Left colon (tissue), 2 donors: ENCODE data around the gene PSMC4. TPM values are rescaled to one million over a fixed set of nuclear protein-coding genes. Genes with fewer than 3 reads are reported as not detected.
A peak's percentile ranks its signal among the peaks of the same experiment; 100 is the strongest.

Source experiments
- ATAC-seq: fragments of 200-7000 bp; cut with Tn5 transposase; one replicate; pipeline ENCODE4 v1.9.1; 2020; ENCODE audit warnings: mild to moderate bottlenecking, moderate library complexity
- DNase-seq, 2 donors: peaks; one replicate each; pipeline ENCODE4 v3.0.0-alpha.2; 2020
- intact Hi-C, 2 donors: fragments of 100-400 bp; cut with DNase I in 1 of 2; cut with micrococcal nuclease in 1 of 2; formaldehyde crosslinking; loops; one replicate each; pipeline versions ENCODE4 v1.11.2 to v1.14.0; 2022; cut with DNase I, micrococcal nuclease
- total RNA-seq, 2 donors: library from RNA; stranded (reverse); fragmentation: NEBNext Ultra II Directional; extraction: Animal tissue kit (Norgen Biotek cat#: 25700); gene quantifications; one replicate each; pipeline ENCODE4 v1.2.1, GENCODE V29; 2021
- donor health status: DM: no; HTN: no; CAD: no.
- donor health status: DM: yes; HTN: yes; CAD: no.

PSMC4 gene
- total RNA-seq, 2 donors from 2014 or later = 71.7 to 83.1 TPM

GRCh38 chr19:39974377-39975155 is 3.6 kb downstream of the PSMC4 start:
- ATAC-seq (no peak), DNase-seq (no peak)
- intact Hi-C loops = no loop called here

GRCh38 chr19:39982883-39983282 is 11.9 kb downstream of the PSMC4 start:
- intact Hi-C loops = no loop called here
- no peak for ATAC-seq
- no peak for DNase-seq

- intact Hi-C loops = no loop called here
Observed at GRCh38 chr19:39983695-39984300, 12.8 kb downstream of the PSMC4 start.

GRCh38 chr19:39986643-39987042 is 15.7 kb downstream of the PSMC4 start:
- intact Hi-C loops = no loop called here
- no peak for DNase-seq
- no peak for ATAC-seq

More at GRCh38 chr19:39983695-39984300, 12.8 kb downstream of the PSMC4 start:
- ATAC-seq = no peak
- no peak for DNase-seq

GRCh38 chr19:39987167-39987566 is 16.2 kb downstream of the PSMC4 start:
- no peak for DNase-seq
- intact Hi-C loops = no loop called here
- no peak for ATAC-seq

- no peak for ATAC-seq
- intact Hi-C loops = no loop called here
- no peak for DNase-seq
Observed at GRCh38 chr19:39987596-39987995, 16.6 kb downstream of the PSMC4 start.

- intact Hi-C loops = no loop called here
- DNase-seq (no peak), ATAC-seq (no peak)
Observed at GRCh38 chr19:39993605-39994004, 22.6 kb downstream of the PSMC4 start.

GRCh38 chr19:39994361-39994760 is 23.4 kb downstream of the PSMC4 start:
- ATAC-seq (no peak), DNase-seq (no peak)
- intact Hi-C loops = no loop called here

GRCh38 chr19:39995794-39996193 is 24.8 kb downstream of the PSMC4 start:
- DNase-seq (no peak), ATAC-seq (no peak)
- intact Hi-C loops = no loop called here

- peak; percentile 64 for ATAC-seq
- DNase-seq = no peak
- intact Hi-C loops = no loop called here
Observed at GRCh38 chr19:39996218-39996810, 25.3 kb downstream of the PSMC4 start.

- DNase-seq (peak; percentile 91 to 93), ATAC-seq (peak; percentile 99)
- intact Hi-C loops = no loop called here
Observed at GRCh38 chr19:39996811-39997637, 26.1 kb downstream of the PSMC4 start, which contains the start of gene ZNF546. ZNF546 (plus strand) TSS chr19:39997060; CDS start chr19:39998327, 1,267 bp downstream.

- intact Hi-C loops = no loop called here
- no peak for DNase-seq
- no peak for ATAC-seq
Observed at GRCh38 chr19:39997638-39998216, 26.8 kb downstream of the PSMC4 start.

- intact Hi-C loops = no loop called here
- ATAC-seq = no peak
- DNase-seq = no peak
Observed at GRCh38 chr19:39998501-39998900, 27.5 kb downstream of the PSMC4 start.

- no peak for DNase-seq
- ATAC-seq = no peak
- intact Hi-C loops = no loop called here
Observed at GRCh38 chr19:40005691-40006272, 34.8 kb downstream of the PSMC4 start.

- ATAC-seq (no peak), DNase-seq (no peak)
- intact Hi-C loops = no loop called here
Observed at GRCh38 chr19:40006273-40006691, 35.3 kb downstream of the PSMC4 start.

GRCh38 chr19:40009674-40010073 is 38.7 kb downstream of the PSMC4 start:
- intact Hi-C loops = no loop called here
- ATAC-seq (no peak), DNase-seq (no peak)

GRCh38 chr19:40013991-40014390 is 43.0 kb downstream of the PSMC4 start:
- DNase-seq = no peak
- no peak for ATAC-seq
- intact Hi-C loops = no loop called here

GRCh38 chr19:40023969-40024368 is 53.0 kb downstream of the PSMC4 start:
- no peak for DNase-seq
- ATAC-seq = no peak
- intact Hi-C loops = no loop called here
